ENCODE results near the gene ADGRD1.

GRCh38 chr12:131101703-131102492 is 148.2 kb downstream of the ADGRD1 start:
- TF ChIP-seq CSDC2 (CRISPR knock-in tag; IDR thresholded peaks at IDR 0.05): no peak
- no peak for TF ChIP-seq SNAI2 (CRISPR knock-in tag; IDR thresholded peaks at IDR 0.05)
- TF ChIP-seq, protein P1, sequence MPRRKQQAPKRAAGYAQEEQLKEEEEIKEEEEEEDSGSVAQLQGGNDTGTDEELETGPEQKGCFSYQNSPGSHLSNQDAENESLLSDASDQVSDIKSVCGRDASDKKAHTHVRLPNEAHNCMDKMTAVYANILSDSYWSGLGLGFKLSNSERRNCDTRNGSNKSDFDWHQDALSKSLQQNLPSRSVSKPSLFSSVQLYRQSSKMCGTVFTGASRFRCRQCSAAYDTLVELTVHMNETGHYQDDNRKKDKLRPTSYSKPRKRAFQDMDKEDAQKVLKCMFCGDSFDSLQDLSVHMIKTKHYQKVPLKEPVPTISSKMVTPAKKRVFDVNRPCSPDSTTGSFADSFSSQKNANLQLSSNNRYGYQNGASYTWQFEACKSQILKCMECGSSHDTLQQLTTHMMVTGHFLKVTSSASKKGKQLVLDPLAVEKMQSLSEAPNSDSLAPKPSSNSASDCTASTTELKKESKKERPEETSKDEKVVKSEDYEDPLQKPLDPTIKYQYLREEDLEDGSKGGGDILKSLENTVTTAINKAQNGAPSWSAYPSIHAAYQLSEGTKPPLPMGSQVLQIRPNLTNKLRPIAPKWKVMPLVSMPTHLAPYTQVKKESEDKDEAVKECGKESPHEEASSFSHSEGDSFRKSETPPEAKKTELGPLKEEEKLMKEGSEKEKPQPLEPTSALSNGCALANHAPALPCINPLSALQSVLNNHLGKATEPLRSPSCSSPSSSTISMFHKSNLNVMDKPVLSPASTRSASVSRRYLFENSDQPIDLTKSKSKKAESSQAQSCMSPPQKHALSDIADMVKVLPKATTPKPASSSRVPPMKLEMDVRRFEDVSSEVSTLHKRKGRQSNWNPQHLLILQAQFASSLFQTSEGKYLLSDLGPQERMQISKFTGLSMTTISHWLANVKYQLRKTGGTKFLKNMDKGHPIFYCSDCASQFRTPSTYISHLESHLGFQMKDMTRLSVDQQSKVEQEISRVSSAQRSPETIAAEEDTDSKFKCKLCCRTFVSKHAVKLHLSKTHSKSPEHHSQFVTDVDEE (CRISPR knock-in tag; IDR thresholded peaks at IDR 0.05): no peak
- TF ChIP-seq ZNF70 (CRISPR knock-in tag; IDR thresholded peaks at IDR 0.05): no peak
- TF ChIP-seq TOX (CRISPR knock-in tag; IDR thresholded peaks at IDR 0.05; ENCODE audit: borderline replicate concordance): no peak
- TF ChIP-seq GLIS3 (CRISPR knock-in tag; IDR thresholded peaks at IDR 0.05): no peak
- TF ChIP-seq ARNTL (CRISPR knock-in tag; IDR thresholded peaks at IDR 0.05; ENCODE audit: borderline replicate concordance, low read depth): no peak
- no peak for TF ChIP-seq ZNF8 (CRISPR knock-in tag; IDR thresholded peaks at IDR 0.05)
